HG02981 (cell line): ENCODE measurements around the gene TEPSIN.

Experiments
- ATAC-seq: cut with Tn5 transposase; IDR thresholded peaks from one replicate; pipeline ENCODE4 v1.9.1; 2021; ENCODE audit warnings: mild to moderate bottlenecking, moderate library complexity; ENCODE audit not compliant: unreplicated experiment

TEPSIN gene

GRCh38 chr17:81271226-81271625, 32.4 kb upstream of the TEPSIN start:
- no peak for ATAC-seq

DNA sequence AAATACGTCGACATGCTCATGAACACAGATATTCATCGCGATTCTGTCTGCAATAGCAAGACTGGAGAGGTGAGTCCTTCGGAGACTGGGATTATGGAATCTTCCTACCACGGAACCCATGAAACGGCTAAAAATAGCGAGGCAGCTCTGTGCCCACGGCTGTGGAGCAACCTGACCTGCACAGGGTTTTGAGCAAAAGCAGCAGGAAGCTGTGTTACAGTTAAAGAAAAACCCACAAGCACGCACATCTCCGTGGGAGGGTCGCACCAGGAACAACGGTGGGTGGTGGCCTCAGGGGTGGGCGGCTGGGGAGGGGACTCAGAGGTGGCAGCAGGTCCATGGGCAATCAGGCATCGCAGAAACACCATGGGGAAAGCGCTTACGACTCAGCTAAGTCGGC, 31.4 kb upstream of the TEPSIN start:
- no peak for ATAC-seq

- ATAC-seq = no peak
These were observed 28.7 kb upstream of the TEPSIN start for GRCh38 chr17:81267390-81268067.

DNA sequence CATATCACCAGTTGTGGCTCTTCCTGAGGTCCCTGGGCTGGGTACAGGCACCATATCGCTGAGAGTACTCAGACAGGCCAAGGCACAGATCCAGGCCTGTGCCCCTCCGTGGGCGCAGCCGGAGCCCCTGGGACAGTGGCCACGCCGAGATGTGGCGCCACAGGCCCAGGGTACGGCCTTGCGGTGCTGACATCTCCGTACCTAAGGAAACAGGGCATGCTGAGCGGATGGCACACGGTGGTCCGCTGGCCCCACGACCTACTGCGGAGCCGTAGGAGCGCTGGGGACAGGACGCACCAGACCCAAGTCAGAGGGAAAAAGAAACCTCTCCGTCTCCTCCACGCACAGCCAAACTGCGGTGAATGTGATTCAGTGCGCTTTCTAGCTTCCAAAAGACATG, 26.7 kb upstream of the TEPSIN start:
- ATAC-seq = no peak

DNA sequence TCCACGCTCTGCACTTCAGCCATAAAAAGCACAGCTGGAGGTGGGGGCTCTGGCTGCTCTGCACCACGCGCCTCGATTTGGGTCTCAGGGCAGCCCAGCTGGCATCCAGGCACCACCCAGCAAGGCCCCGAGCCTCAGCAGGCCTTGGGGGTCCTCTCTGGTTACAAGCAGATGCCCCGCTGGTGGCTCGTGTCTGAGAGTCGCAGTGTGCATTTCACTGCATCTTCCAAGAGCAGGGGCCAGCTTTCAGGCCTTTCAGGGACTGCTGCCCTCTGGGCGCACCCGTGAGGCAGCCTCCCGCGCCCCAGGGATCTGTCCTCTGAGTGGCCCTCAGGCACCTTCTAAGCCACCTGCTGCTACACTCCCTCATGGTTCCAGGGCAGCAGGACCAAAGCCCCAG, 25.8 kb upstream of the TEPSIN start:
- ATAC-seq = no peak

DNA sequence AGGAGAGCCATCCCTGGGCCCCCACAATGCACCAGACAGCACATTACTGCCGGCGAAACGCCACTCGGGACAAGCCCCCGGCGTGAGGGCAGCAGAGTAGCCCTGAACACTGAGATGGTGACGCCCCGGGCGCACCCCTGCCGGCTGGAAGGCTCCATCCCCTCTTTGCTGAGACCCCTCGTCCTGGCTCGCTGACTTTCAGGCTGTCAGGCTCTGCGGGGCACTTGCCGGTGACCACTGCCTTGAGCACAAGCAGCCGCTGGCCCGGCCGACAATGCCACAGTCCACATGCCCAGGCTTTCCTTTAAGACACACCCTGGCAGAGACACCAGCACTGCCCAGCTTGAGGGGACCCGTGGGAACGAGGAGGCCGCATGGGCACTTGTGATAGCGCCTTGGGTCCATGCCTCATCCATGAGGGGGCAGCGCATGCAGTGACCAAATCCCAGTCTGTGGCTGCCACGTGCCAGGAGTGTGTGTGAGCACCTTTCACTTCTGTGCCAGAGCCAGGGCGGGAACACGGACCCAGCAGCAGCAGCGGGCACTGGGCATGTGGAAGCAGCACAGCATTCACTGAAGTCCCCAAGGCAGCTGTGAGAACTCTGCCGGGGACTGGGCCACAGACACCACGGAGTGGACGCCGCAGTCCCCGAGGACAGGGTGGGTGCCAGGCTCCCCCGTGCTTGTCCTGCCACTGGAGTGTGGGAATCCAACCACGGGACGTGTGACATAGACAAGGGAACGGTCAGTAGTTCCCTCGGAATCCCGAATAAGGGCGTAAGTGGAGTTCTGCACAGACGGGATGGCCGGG, 24.7 kb upstream of the TEPSIN start:
- ATAC-seq = no peak

DNA sequence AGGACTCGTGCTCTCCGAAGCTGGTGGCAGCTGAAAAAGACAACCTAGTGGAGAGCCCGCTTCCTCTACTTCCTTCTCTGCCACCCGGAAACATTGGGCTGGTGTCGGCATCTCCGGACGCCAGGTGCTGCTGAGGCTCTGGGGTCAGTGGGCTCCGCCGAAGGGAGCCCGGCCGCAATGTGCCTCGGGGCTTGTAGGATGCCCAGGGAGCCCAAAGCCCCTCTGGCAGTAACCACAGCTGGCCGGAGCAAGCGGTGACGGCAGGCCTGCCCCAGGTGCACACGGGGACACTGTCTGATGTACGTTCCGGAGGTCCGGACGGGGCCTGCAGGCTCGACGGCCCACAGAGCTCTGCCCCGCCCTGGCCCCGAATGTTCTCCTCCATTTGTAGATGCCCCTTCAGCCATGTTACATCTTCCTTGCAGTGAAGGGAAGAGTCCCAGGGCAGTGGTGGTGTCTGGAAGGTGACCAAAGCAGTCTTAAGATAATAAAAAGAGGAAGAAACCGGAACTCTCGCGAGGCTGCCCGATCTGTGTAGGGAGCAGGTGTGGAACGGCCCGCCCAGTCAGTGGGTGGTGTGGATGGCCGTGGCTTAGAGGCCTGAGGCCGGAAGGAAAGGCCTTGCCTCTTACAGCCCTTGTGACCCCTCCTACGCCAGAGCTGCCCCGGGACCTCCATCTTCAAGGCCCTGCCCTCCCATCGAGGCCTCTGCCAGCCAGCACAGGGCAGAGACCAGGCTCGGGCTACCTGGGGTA, 22.9 kb upstream of the TEPSIN start:
- no peak for ATAC-seq

DNA sequence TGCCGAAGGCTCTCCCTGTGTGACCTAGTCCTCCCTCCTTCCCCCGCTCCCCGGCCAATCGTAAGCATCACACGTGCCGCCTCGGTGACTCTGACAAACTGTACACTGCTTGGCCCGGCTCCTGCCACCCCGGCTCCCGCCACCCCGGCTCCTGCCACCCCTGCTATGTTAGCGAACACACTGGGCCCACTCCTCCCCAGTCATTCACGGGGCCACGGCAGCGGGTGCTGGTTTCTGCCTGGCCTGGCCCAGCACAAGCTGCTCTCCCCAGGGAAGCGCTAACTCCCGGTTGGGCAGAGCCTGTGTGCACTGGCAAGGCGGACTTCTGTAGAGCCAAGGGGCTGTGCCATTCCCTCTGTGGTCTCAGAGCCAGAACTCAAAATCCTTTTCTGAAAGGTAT, 22.2 kb upstream of the TEPSIN start:
- no peak for ATAC-seq

GRCh38 chr17:81260641-81261040, 21.8 kb upstream of the TEPSIN start:
- ATAC-seq = no peak

DNA sequence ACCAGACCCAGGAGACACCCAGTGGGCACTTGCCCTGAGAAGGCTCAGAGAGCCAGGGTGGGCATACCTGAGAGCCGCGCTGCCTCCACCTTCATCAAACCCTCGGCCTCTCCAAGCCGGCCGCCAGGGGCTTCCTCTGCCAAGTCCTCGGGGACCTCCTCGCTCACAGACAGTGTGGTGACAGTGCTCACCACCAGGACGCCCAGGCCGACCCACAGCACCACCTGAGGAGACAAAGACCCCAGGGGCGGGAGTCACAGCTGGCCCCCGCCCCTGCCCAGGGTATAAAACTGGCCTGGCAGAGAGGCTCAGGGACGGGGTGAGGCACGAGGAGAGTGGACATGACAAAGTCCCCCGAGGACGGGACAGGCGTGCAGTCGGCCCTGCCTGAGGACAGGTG, 21.3 kb upstream of the TEPSIN start:
- no peak for ATAC-seq

DNA sequence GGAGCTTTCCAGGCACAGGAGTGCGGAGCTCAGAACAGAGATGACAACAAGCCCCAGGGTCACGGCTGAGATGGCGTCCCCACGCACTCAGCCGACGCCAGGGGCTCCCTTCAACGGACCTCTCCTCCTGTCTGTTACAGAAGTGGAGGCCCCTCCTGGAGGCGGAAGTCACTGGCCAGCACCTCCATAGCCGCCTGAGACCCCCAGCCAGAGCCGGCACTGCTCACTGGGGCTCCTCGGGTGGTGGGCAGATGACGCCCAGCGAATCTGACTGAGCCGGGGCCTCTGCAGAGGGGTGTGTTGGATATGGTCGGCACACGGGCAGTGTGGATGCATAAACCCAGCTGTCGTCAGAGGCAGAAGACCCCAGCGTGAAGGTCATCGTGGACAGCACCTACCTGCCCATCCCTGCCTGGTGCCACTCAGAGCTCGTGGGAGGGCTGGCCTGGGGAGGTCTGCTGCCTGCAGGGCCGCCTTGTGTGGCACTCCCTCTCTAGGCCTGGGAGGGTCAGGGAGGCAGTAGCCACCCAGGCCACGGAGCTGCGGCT, 20.3 kb upstream of the TEPSIN start:
- no peak for ATAC-seq

DNA sequence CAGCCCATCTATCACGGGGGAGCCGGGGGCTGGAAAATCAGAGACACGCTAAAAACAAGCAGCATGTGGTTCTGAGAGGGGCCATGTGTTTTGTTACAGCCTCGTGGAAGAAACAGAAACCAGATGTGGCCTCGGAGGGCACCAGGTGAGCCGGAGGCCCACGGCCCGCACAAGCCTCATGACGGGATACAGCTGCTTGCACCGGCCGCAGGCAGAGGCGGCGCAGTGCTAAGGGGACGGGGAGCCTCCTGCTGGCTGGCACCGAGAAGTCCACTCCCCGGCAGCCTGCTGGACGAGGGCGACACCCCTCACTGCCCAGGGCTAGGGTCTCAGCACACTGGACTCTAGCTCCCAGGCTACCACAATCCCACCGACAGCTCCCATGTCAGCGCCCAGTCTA, 19.4 kb upstream of the TEPSIN start:
- no peak for ATAC-seq

- ATAC-seq = no peak
These were observed 18.7 kb upstream of the TEPSIN start for GRCh38 chr17:81257533-81257932.

GRCh38 chr17:81256616-81257015, 17.8 kb upstream of the TEPSIN start:
- no peak for ATAC-seq

DNA sequence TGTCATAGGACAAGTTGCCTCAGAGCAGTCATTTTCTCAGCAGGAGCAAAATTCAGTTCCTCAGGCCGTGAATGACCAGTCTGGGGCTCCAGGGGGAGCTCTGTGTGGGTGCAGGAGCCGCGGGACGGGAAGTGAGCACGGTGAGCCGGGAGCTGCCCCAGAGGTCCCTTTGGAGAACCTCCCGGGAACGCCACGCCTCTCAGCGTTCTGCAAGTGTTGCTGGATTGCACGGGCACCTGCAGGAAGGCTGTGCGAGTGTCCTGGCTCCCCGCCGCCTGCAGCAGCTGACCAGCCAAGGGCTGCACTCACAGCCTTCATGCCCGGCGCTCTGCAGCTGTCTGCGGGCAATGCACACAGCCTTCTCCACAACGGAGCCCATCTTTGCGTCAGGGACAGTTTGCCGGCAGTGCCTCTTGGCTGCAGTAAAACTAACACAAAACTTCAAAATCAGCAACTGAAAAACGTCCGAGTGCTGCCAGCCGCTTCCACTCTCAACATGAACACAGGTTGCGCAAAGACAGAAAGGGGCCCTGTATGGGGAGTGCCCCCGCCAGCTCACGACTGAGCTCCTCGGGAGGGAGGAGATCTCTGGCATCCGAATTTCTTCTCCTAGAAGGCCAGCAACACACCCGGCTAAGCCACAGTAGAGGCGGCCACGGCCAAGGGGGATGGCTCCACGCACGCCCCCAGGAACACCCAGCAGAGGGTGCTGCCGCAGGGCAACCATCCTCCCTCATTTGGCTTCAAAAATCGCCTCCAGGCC, 16.3 kb upstream of the TEPSIN start:
- no peak for ATAC-seq

GRCh38 chr17:81253358-81254131, 14.7 kb upstream of the TEPSIN start:
- no peak for ATAC-seq

DNA sequence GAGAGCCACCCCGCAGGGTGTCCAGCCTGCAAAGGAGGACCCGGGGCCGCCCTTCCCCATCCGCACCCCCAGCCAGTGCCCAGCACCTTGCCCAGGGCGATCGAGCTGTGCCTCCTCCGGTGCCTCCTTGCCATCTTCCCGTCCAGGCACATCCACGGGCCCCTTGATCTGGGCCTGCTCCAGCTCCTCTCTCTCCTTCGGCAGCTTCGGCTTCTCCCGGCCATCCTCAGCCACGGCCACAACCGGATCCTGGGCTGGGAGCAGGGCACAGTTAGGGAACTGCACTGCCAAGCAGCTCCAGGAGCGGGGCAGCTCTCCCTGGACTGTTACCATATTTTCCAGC, 14.1 kb upstream of the TEPSIN start:
- ATAC-seq = no peak

DNA sequence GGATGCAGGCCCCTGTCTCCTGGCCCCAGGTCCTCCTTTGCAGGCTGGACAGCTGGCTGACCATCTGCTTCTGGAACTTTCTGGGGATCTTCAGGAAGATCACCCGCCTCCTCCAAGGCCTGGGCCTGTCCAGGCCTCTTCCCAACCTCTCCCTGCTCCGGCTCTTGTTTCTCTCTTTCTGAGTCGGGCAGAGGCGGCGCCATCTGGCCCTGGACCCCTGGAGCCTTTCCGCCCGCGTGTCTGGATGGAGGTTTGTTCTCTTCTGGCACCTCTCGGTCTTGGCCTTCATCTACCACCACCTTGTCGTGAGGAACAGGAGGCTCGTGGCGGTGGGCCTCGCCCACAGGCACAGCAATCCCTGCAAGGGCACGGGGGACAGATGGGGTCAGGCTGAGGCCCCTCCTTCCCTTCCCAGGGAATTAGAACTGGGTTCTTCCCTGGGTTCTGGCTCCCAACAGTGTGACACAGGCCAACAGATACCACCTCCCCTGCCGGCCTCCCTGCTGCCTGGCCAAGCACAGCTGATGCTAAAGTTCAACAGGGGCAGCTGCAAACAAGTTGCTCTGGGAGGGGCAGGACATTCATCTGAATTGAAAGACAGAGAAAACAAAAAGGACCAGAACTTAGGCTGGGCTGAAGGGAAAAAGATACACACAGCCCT, 13.6 kb upstream of the TEPSIN start:
- no peak for ATAC-seq

DNA sequence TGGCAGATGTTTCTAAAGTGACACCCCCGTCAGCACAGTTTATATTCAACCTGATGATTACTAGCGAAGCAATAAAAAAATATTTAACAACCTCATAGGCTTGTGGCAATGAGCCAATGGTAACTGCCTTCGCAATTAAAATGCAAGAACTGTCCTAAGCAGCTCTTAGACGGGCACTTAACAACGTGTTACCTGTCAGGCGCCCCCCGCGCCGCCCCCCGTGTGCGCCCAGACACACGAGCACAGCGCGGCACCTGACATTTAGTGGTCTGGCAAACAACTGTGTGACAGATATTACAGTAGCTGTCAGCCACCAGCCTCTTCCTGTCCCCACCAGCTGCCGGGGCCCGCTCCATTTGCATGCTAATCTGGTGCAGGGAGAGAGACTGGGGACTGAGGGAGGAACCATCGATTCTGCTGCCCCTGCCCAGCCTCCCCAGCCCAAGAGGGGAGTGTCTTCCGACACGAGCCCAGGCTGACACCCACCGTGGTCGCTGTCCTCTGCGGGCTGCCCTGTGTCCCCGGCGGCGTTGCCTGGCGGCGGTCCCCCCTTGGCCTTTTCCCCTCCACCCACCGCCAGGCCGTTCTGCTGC, 12.9 kb upstream of the TEPSIN start:
- no peak for ATAC-seq
